Mesothelial cell of epicardium (in vitro differentiated cells): ENCODE results near the gene EFCAB6. TPM values are rescaled to one million over a fixed set of nuclear protein-coding genes. Genes with fewer than 3 reads are reported as not detected.

Source experiments
- DNase-seq, 2 experiments: peaks; one replicate each; pipeline ENCODE4 v3.0.0; 2021; ENCODE audit warnings: low spot score in 2 of 2; ENCODE audit not compliant: unreplicated experiment in 2 of 2
- H3K27ac Mint-ChIP-seq: 2 replicates; pipeline ENCODE4 v1.8.0; 2021; ENCODE audit warnings: mixed read lengths
- H3K27me3 Mint-ChIP-seq: 2 replicates; pipeline ENCODE4 v1.8.0; 2021; ENCODE audit warnings: low read depth, mixed read lengths
- H3K36me3 Mint-ChIP-seq: 2 replicates; pipeline ENCODE4 v1.8.0; 2021; ENCODE audit warnings: mixed read lengths
- H3K4me1 Mint-ChIP-seq: 2 replicates; pipeline ENCODE4 v1.8.0; 2021; ENCODE audit warnings: mixed read lengths
- H3K4me3 Mint-ChIP-seq: 2 replicates; pipeline ENCODE4 v1.8.0; 2021; ENCODE audit warnings: mild to moderate bottlenecking, moderate library complexity, mixed read lengths
- H3K9me3 Mint-ChIP-seq: 2 replicates; pipeline ENCODE4 v1.8.0; 2021; ENCODE audit warnings: mixed read lengths
- CTCF ChIP-seq: fragments of 200-600 bp; sonication (generic); IDR thresholded peaks from one replicate; pipeline ENCODE4 v1.5.0; 2021; ENCODE audit warnings: antibody characterized with exemption; ENCODE audit not compliant: unreplicated experiment
- total RNA-seq: library from RNA; stranded (reverse); gene quantifications from 3 replicates; pipeline ENCODE4 v1.2.1, GENCODE V29; 2021

The EFCAB6 gene
- total RNA-seq, 1 donor from 2014 or later, result 2.6 TPM

DNA sequence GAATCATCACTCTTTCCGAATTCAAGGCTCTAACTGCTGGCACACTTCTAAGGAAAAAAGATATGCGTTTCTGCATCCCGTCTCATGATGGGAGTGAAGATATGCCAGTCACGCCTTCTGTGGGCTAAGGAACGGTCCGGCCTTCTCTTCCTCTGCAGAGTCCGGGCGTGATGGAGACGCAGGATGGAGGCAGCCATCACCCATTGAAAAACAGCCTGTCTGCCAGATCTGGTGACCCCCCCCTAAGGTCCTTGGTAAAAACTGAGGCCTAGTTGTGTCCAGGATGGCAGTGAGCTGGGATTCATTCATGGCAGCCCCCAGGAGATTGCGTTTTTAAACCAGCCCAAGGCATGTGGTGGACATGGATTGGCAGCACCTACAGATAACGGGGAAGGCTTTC, 6.9 kb upstream of the EFCAB6 start:
- no peaks in the 10 kb centered on the region for H3K9me3 Mint-ChIP-seq
- no peaks in the 10 kb centered on the region for H3K27me3 Mint-ChIP-seq
- peak in 1 of 2 experiments; percentile 25 for DNase-seq
- H3K4me3 Mint-ChIP-seq, result no peak overlapping the region
- H3K4me1 Mint-ChIP-seq, result peaks cover 2% of the 10 kb centered on the region
- no peak overlapping the region for H3K27ac Mint-ChIP-seq
- H3K36me3 Mint-ChIP-seq, result peaks cover 5% of the 10 kb centered on the region
- no peak for TF ChIP-seq CTCF

- no peak for DNase-seq
- H3K36me3 Mint-ChIP-seq, result peaks cover 5% of the 10 kb centered on the region
- TF ChIP-seq CTCF, result no peak
- H3K4me1 Mint-ChIP-seq, result peaks cover 13% of the 10 kb centered on the region
- H3K27ac Mint-ChIP-seq, result no peak overlapping the region
- H3K9me3 Mint-ChIP-seq, result no peaks in the 10 kb centered on the region
- no peak overlapping the region for H3K4me3 Mint-ChIP-seq
- no peaks in the 10 kb centered on the region for H3K27me3 Mint-ChIP-seq
These were observed 5.3 kb upstream of the EFCAB6 start for GRCh38 chr22:43817402-43817801.

DNA sequence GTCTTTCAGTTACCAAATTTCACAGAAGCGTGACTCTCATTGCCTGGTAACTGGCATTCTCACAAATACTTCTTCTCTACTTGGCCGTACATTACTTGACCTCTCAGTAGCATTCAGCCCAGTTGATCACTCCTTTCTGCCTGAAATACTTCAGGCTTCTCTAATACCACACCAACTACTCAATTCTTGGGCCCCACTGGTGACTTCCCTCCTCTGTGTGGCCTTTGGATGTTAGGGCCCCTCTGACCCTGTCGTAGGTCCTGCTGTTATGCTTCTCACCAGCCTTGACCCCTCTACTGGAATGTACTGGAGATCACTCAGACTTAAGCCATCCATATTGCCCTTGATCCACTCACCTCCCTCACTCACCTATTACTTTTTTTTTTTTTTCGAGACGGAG, 2.2 kb upstream of the EFCAB6 start:
- no peaks in the 10 kb centered on the region for H3K9me3 Mint-ChIP-seq
- H3K27me3 Mint-ChIP-seq, result no peaks in the 10 kb centered on the region
- peaks cover 24% of the 10 kb centered on the region for H3K4me1 Mint-ChIP-seq
- no peak for TF ChIP-seq CTCF
- no peak for DNase-seq
- H3K27ac Mint-ChIP-seq, result no peak overlapping the region
- peaks cover 5% of the 10 kb centered on the region for H3K36me3 Mint-ChIP-seq
- peak overlapping the region; percentile 13 for H3K4me3 Mint-ChIP-seq

GRCh38 chr22:43812890-43813289, 785 bp upstream of the EFCAB6 start:
- no peaks in the 10 kb centered on the region for H3K9me3 Mint-ChIP-seq
- no peak for DNase-seq
- no peak for TF ChIP-seq CTCF
- H3K4me1 Mint-ChIP-seq, result peaks cover 24% of the 10 kb centered on the region
- H3K27ac Mint-ChIP-seq, result peak overlapping the region; percentile 94
- peaks cover 5% of the 10 kb centered on the region for H3K36me3 Mint-ChIP-seq
- H3K4me3 Mint-ChIP-seq, result peak overlapping the region; percentile 89
- no peaks in the 10 kb centered on the region for H3K27me3 Mint-ChIP-seq

DNA sequence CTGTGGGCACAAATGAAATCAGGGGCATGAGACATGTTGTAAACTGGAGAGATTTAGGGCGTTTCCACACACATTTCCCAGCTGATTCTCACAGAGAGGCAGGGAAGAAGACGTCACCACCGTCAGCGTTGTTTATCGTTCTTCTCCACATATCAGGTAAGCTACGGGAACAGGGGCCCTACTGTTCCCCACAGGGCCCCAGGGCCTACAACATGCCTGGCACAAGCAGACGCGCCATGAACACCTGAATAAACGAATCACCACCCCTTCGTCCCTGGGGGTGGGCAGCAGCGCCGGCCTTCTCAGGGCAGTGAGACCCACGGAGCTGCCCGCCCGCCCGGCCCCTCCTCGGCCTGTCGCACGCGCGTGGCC, 342 bp downstream of the EFCAB6 start:
- no peak for TF ChIP-seq CTCF
- Mint-ChIP-seq H3K9me3 (no peaks in the 10 kb centered on the region), H3K36me3 (peaks cover 5% of the 10 kb centered on the region), H3K27me3 (peaks cover 2% of the 10 kb centered on the region), H3K27ac (peak overlapping the region; percentile 94), H3K4me3 (peak overlapping the region; percentile 89), H3K4me1 (peaks cover 24% of the 10 kb centered on the region)
- no peak for DNase-seq

GRCh38 chr22:43802897-43803495, 9.1 kb downstream of the EFCAB6 start:
- Mint-ChIP-seq H3K9me3 (peaks cover 25% of the 10 kb centered on the region), H3K4me3 (no peak overlapping the region), H3K4me1 (no peaks in the 10 kb centered on the region), H3K36me3 (peaks cover 2% of the 10 kb centered on the region), H3K27me3 (peaks cover 52% of the 10 kb centered on the region), H3K27ac (no peak overlapping the region)
- DNase-seq, result no peak
- no peak for TF ChIP-seq CTCF
